ENCODE measurements around the gene TBCC.

GRCh38 chr6:42781796-42782688 lies 36.1 kb upstream of the TBCC start, which contains the start of gene BICRAL:
- TF ChIP-seq EZH2 (IDR thresholded peaks at IDR 0.05) = no peak
- TF ChIP-seq CTCF (IDR thresholded peaks at IDR 0.05) = no peak
- no peak for TF ChIP-seq EZH2phosphoT487 (IDR thresholded peaks at IDR 0.05)
